Sigmoid colon (tissue), 7 donors: ENCODE measurements around the gene TSPAN32. TPM values are rescaled to one million over a fixed set of nuclear protein-coding genes. Genes with fewer than 3 reads are reported as not detected.
A peak's percentile ranks its signal among the peaks of the same experiment; 100 is the strongest.

Experiments
- DNase-seq: peaks from one replicate; pipeline ENCODE4 v3.0.0-alpha.2; 2019
- H3K27ac ChIP-seq, 4 donors: fragments of 200-600 bp; sonication (generic); one replicate each; pipeline ENCODE4 v1.5.1; 2016 to 2019; ENCODE audit warnings: mild to moderate bottlenecking in 1 of 4
- H3K27me3 ChIP-seq, 3 donors: fragments of 200-600 bp; sonication (generic); one replicate each; pipeline ENCODE4 v1.5.1; 2019; ENCODE audit warnings: mild to moderate bottlenecking in 1 of 3
- H3K36me3 ChIP-seq, 4 donors: fragments of 200-600 bp; sonication (generic); one replicate each; pipeline ENCODE4 v1.5.1; 2016 to 2019
- H3K4me1 ChIP-seq, 4 donors: fragments of 200-600 bp; sonication (generic); one replicate each; pipeline ENCODE4 v1.5.1; 2017 to 2019
- H3K4me3 ChIP-seq, 4 donors: fragments of 200-600 bp; sonication (generic); one replicate each; pipeline ENCODE4 v1.5.1; 2017 to 2019; ENCODE audit warnings: mild to moderate bottlenecking in 2 of 4, moderate library complexity in 1 of 4
- H3K9me3 ChIP-seq, 4 donors: fragments of 200-600 bp in 3 of 4; sonication (generic) in 3 of 4; one replicate each; pipeline versions ENCODE4 v1.5.1 to v1.6.1; 2013 to 2019
- CTCF ChIP-seq, 4 experiments: fragments of 450-650 bp in 3 of 4; fragments of 200-600 bp in 1 of 4; IDR thresholded peaks; one replicate each; pipeline ENCODE4 v1.5.1; 2016 to 2019; ENCODE audit warnings: antibody characterized with exemption in 4 of 4, mild to moderate bottlenecking in 3 of 4, moderate library complexity in 2 of 4
- EP300 ChIP-seq, 4 donors: sonication (generic); formaldehyde crosslinking; IDR thresholded peaks; one replicate each; pipeline ENCODE4 v1.6.1; 2017; ENCODE audit warnings: antibody characterized with exemption in 4 of 4
- POLR2A ChIP-seq, 2 donors: fragments of 450-650 bp; IDR thresholded peaks; one replicate each; pipeline ENCODE4 v1.6.1; 2016; ENCODE audit warnings: antibody characterized with exemption in 2 of 2, mild to moderate bottlenecking in 2 of 2, moderate library complexity in 2 of 2
- POLR2AphosphoS5 ChIP-seq, 4 donors: sonication (generic); formaldehyde crosslinking; IDR thresholded peaks; one replicate each; pipeline ENCODE4 v1.6.1; 2017; ENCODE audit warnings: antibody characterized with exemption in 4 of 4
- WGBS, 2 donors: extraction: QIAGEN DNeasy Blood & Tissue Kit; methylation state at CpG; one replicate each; pipeline ENCODE4 v1.1.7; 2013; 5-methylcytosine and 5-hydroxymethylcytosine counted together
- intact Hi-C: fragments of 100-400 bp; cut with DNase I; formaldehyde crosslinking; loops from one replicate; pipeline ENCODE4 v1.15.1; 2023
- polyA plus RNA-seq, 3 donors: library from polyadenylated mRNA; stranded (reverse); fragments of 200-250 nt; gene quantifications; one replicate each; pipeline ENCODE4 v1.2.3, GENCODE V29; 2013
- total RNA-seq, 4 donors: library from RNA; depleted of rRNA; stranded (reverse); fragments of >200 nt; gene quantifications; one replicate each; pipeline ENCODE4 v1.1.0, GENCODE V29; 2016
- donor health status: healthy with polysubstance abuse.
- donor health status: Bipolar disorder and iron deficiency.
- donor health status: healthy.

TSPAN32 gene, protein sequence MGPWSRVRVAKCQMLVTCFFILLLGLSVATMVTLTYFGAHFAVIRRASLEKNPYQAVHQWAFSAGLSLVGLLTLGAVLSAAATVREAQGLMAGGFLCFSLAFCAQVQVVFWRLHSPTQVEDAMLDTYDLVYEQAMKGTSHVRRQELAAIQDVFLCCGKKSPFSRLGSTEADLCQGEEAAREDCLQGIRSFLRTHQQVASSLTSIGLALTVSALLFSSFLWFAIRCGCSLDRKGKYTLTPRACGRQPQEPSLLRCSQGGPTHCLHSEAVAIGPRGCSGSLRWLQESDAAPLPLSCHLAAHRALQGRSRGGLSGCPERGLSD
- total RNA-seq: 1 to 10 TPM in 2 of 4 donors, under 1 TPM in 2; 0.81 to 5.3 (median 0.95) TPM
- polyA plus RNA-seq: 1 to 10 TPM in 1 of 3 donors, not detected in 2; 4.6 TPM

DNA sequence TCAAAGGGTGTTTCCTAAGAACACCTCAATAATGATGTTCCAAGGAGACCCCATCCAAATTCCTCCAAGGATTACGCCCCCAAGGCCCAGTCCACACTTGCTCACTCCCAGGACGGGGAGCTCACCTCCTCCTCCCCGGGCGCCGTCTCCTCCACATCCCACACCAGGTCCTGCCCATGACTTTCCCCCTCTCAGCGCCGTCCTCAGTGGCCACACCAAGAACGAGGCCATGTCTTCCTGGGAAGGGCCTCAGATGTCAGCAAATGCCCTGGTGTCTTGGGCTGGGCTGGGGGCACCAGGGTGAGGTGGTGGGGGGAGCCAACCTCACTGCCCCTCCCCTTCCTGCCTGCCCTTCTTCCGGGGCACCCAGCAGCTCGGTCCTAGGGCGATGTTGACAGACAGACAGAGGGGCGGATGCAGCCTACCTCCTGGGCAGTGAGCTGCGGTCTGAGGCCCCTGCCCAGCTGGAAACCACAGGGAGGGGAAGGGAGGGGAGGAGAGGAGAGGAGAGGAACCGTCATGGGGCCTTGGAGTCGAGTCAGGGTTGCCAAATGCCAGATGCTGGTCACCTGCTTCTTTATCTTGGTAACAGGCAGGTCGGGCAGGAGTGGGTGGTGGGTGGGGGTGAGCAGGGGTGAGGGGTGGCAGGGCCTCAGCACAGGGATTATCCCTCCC is at the start of gene TSPAN32, which contains the start of gene C11orf21:
TSS of gene TSPAN32 (plus strand) at position 383 of the 675 bp plus-strand sequence. CDS start at position 520, 137 bp downstream.
TSS of gene C11orf21 (minus strand) at position 288 of the 675 bp plus-strand sequence. CDS start at position 178, 110 bp downstream.
- no peak for DNase-seq
- no peaks in the 10 kb centered on the region for H3K9me3 ChIP-seq
- intact Hi-C loops: loop anchor here (2.0 to 10.0 kb wide), 3 partner anchors 105 to 437 kb away; no protein-coding TSS in a partner anchor
- H3K27ac ChIP-seq: peak within 1 kb of the TSS in 3 of 4 donors; percentile 91 to 94 (median 94)
- TF ChIP-seq POLR2A (IDR thresholded peaks at IDR 0.05) (no peak), EP300 (IDR thresholded peaks at IDR 0.05) (no peak)
- no peaks in the 10 kb centered on the region for H3K36me3 ChIP-seq
- H3K27me3 ChIP-seq: no peaks in the 10 kb centered on the region
- 34 to 49% methylated on average over 16 of the region's 16 CpGs for WGBS, 2 donors
- peak within 1 kb of the TSS in 3 of 4 donors; percentile 3 to 24 (median 24) for H3K4me3 ChIP-seq
- H3K4me1 ChIP-seq: peaks cover 0 to 48% (median 41%) of the 10 kb centered on the region in 4 donors

DNA sequence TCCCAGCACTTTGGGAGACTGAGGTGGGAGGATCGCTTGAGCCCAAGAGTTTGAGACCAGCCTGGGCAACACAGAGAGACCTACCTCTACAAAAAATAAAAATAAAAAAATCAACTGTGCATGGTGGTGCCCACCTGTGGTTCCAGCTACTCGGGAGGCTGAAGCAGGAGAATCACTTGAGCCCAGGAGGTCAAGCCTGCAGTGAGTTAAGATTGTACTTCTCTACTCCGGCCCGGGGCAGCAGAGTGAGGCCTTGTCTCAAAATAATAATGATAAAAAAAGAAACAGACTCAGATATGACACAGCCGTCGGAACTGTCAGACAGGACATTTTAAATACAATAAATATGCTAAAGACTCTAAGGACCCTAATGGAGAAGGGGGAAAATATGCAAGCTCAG is 49.8 kb upstream of the TSPAN32 start:
- Histone ChIP-seq H3K36me3 (no peaks in the 10 kb centered on the region), H3K27ac (no peak overlapping the region), H3K27me3 (no peaks in the 10 kb centered on the region), H3K9me3 (no peaks in the 10 kb centered on the region), H3K4me1 (no peaks in the 10 kb centered on the region), H3K4me3 (no peak overlapping the region)
- TF ChIP-seq POLR2AphosphoS5 (IDR thresholded peaks at IDR 0.05): no peak
- TF ChIP-seq POLR2A (IDR thresholded peaks at IDR 0.05): no peak
- TF ChIP-seq EP300 (IDR thresholded peaks at IDR 0.05): no peak
- WGBS, 2 donors: 93 to 96% methylated on average over 6 of the region's 6 CpGs
- DNase-seq: no peak
- intact Hi-C loops: no loop called here

DNA sequence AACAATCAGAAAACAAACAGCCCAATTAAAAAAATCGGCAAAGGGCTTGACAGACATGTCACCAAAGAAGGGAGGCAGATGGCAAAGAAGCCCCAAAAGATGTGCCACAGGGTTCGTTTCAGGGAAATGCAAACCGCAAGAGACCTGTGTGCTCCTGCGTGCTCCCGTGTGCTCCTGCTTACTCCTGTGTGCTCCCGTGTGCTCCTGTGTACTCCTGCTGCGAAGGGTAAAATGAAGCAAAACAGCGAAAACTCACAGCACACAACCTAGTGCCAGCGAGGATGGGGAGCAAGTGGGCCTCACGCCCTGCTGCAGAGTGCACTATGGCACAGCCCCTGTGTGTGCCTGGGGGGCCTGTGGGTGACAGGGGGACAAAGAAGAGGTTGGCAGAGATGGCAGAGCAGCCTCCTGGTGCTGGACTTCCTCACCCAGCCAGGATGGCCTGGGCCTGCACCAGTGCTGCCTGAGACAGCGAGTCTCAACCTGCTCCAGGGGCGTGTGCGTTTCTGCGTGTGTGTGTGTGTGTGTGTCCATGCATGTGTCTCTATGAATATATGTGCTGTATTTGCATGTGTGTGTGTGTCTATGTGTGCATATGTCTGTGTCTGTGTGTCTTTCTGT is 45.4 kb upstream of the TSPAN32 start:
- WGBS, 2 donors: 82 to 88% methylated on average over 14 of the region's 14 CpGs
- intact Hi-C loops: no loop called here
- Histone ChIP-seq H3K4me3 (no peak overlapping the region), H3K9me3 (no peaks in the 10 kb centered on the region), H3K27ac (no peak overlapping the region), H3K27me3 (peaks cover 0 to 17% (median 0%) of the 10 kb centered on the region in 3 donors), H3K36me3 (no peaks in the 10 kb centered on the region), H3K4me1 (no peaks in the 10 kb centered on the region)
- DNase-seq: no peak
- TF ChIP-seq CTCF (IDR thresholded peaks at IDR 0.05) (no peak), POLR2A (IDR thresholded peaks at IDR 0.05) (no peak), EP300 (IDR thresholded peaks at IDR 0.05) (no peak), POLR2AphosphoS5 (IDR thresholded peaks at IDR 0.05) (no peak)

- 52 to 84% methylated on average over 31 of the region's 31 CpGs for WGBS, 2 donors
- H3K27ac ChIP-seq: no peak overlapping the region
- H3K36me3 ChIP-seq: no peaks in the 10 kb centered on the region
- intact Hi-C loops: no loop called here
- H3K4me3 ChIP-seq: no peak overlapping the region
- no peaks in the 10 kb centered on the region for H3K4me1 ChIP-seq
- no peak for DNase-seq
- H3K9me3 ChIP-seq: no peaks in the 10 kb centered on the region
- H3K27me3 ChIP-seq: peaks cover 0 to 17% (median 0%) of the 10 kb centered on the region in 3 donors
- TF ChIP-seq POLR2A (IDR thresholded peaks at IDR 0.05): no peak
- no peak for TF ChIP-seq EP300 (IDR thresholded peaks at IDR 0.05)
- no peak for TF ChIP-seq POLR2AphosphoS5 (IDR thresholded peaks at IDR 0.05)
- no peak for TF ChIP-seq CTCF (IDR thresholded peaks at IDR 0.05)
These were observed 44.7 kb upstream of the TSPAN32 start for GRCh38 chr11:2256951-2257700.
